ENCODE results near the gene MRPL3.
"Not testable (repeated sequence)": the region's sequence is repeated elsewhere in the genome, so short reads cannot be mapped to it uniquely, and the experiment has no call there.

Gene MRPL3

GRCh38 chr3:131491775-131492174 lies 11.0 kb downstream of the MRPL3 start:
- no peak for DNase-seq

- no peak for DNase-seq
Measured at GRCh38 chr3:131491084-131491483, 11.7 kb downstream of the MRPL3 start.

- DNase-seq = not testable (repeated sequence)
Measured at GRCh38 chr3:131486545-131486944, 16.2 kb downstream of the MRPL3 start.

DNA sequence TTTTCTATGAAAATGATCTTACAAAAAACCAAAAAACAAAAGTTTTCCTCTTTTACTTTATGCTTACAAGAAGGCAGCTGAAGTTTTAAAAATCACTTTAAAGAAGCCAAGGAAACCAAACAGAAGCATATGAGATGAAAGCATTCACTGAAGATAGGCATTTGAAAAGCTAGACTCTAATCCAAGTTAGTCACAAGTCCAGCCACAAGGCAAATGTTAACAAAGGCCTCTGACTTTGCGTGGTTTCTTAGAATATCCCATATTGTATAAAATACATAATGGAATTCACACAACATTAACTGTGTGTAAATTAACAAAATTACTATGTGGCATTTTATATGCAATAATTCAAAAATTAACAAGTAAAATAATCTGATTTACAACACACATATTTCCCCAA lies 17.7 kb downstream of the MRPL3 start:
- no peak for DNase-seq

DNA sequence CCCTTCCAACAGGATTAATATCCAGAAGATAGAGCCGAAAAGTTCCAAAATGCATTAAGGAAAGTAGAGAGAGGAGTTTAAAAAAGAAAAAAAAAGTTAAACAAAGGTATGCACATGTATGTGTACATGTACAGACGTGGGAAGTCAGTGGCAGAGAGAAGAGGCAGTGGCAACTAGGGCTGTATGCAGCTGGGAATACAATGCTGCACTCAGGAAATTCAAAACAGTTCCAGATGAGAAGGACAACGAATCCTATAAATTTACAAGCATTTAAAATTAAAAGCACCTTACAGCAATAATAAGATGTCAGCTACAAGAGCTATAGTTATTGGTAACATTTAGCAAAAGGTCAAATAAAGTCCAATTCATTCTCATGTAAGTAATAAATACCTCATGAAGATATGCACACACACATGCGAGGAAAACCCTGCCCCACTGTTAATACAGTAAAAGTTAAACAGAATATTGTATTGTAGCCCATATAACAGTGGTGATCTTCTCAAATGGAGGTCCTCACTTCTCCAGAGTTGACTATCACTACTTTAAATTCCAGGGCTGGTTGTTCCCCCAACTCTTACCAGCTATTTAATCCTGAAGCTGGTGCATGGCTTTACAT lies 18.2 kb downstream of the MRPL3 start:
- no peak for DNase-seq

DNA sequence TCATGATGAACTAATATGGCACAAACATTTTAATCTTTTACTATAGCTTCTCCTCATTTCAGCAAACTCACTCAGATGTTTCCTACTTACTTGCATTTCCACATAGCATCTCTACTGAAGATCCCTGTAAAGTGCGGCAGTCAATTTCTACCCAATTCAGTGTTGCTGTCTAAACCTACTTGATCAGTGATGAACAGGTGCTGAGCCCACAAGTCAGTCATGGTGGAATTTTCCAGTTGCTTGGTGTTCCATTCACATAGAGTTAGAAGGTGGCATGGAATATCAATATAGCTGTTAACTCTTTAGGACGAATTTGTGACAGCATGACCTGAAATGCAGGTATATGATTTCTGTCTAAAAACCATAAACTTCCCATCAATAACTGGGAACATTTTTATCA lies 22.7 kb downstream of the MRPL3 start:
- DNase-seq = no peak

DNA sequence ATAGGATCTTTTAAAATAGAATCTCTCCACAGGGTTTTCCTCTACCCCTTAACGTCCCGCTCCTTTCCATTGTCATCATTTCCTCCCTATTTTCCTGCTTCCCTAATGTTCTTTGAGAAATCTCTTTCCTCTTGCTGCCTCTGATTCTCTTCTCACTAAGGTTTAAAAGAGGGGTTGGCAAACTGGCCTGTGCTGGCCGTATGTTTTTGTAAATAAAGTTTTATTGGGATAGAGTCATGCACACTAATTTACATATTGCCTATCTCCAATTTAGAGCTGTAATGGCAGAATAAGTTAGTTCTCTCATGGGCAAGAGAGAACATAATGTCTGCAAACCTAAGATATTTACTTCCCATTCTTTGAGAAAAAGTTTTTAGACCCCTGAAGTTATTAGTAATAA lies 25.0 kb downstream of the MRPL3 start:
- DNase-seq = no peak

DNA sequence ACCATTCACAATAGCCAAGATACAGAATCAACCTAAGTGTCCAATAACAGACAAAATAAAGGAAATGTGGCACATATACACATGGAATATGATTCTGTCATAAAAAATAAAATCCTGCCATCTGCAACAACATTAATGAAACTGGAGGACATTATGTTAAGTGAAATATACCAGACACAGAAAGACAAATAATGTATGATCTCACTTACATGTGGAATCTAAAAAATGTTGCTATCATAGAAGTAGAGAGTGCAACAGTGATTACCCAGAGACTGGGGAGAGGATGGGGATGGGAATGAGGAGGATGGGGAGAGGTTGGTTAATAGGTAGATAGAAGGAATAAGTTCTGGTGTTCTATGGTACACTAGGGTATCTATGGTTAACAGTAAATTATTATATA lies 28.7 kb downstream of the MRPL3 start:
- DNase-seq = no peak

GRCh38 chr3:131470377-131470776 lies 32.4 kb downstream of the MRPL3 start:
- no peak for DNase-seq

GRCh38 chr3:131458653-131459052 lies 44.1 kb downstream of the MRPL3 start:
- DNase-seq = no peak

DNA sequence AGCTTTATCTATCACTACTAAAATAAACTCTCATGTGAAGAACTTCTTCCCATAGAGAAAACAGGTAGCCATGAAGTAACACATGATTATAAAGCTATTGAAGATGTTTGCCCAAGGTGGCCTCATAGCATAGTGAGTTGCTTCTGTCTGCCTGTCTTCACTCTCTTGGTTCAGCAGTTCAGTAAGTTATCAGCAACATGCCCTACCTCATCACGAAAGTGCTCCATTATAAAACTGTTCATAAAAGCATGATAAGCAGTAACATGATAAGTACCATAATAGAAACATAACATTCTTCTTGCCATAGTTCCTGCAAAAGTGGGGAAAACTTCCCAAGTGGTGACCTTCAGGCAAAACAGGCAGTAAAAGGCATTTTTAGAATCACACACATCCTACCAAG lies 45.6 kb downstream of the MRPL3 start:
- DNase-seq = no peak

- DNase-seq = no peak
Measured at GRCh38 chr3:131454501-131454900, 48.3 kb downstream of the MRPL3 start.

DNA sequence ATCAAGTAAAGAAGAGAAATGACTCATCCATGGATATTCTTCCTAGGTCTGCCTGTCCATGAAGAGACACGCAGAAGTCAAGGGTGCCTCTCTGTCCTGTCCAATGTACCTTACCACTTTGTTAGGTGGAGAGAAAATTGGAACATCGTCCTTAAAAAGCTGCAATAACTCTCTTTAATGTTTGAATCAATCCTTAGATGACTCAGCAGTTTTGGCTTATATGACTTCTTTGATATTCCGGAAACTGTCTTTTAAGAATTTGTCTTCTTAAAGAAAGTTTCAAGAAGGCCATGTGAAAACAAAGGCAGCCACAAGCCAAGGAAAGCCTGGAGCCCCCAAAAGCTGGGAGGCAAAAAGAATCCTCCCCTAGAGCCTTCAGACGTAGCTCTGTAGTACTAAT lies 49.2 kb downstream of the MRPL3 start:
- no peak for DNase-seq

DNA sequence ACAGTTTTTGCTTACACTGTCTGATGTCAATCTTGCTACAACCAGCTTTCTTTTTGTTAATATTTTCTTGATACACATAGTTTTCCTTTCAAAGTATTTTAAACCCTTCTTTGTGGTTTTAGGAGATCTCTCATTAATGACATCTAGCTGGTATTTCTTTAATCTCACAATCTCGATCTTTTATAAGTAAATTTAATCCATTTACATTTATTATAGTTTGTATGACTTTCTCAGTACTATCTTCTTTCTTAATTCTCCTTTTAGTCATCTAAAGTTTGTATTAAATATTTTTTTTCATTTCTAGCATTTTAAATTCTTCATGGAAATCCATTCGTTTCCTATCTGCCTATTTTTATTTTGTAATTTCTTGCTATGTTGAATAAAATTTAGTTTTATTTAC lies 55.4 kb downstream of the MRPL3 start:
- DNase-seq = no peak

DNA sequence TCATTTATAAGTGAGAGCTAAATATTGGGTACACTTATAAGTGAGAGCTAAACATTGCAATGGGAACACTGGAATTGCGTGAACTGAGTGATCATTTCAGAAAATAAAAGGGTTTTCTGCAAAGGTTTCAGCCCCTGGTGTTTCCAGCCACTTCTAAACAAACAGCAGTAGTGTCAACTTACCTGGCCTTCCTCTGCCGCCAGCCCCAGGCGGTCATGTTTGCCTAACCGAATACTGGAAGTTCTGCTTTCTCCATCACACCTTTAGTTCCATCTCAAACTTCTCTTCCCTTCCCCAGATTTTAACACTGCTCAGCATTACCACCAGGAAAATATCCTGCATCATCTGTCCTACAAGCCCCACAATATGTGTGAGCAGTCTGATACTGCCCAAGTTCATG lies 58.6 kb downstream of the MRPL3 start:
- no peak for DNase-seq

DNA sequence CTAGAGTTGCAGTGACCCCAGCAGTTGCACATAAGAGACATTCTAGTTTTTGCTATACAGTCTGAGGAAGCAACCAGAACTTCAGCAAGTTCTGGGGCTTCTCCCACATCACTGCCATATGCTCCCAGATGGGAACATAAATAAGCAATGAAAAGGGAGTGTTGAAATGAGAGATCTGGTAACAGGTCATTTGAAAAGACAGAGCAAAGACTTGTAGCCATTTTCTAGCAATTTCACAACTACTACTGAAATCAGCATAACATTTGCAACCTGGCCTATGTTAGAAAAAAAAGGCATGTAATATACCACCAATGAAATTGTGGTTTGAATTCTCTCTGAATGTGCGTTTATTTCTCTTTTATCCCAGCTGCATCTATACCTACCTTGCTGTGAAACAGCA lies 63.7 kb downstream of the MRPL3 start:
- no peak for DNase-seq

DNA sequence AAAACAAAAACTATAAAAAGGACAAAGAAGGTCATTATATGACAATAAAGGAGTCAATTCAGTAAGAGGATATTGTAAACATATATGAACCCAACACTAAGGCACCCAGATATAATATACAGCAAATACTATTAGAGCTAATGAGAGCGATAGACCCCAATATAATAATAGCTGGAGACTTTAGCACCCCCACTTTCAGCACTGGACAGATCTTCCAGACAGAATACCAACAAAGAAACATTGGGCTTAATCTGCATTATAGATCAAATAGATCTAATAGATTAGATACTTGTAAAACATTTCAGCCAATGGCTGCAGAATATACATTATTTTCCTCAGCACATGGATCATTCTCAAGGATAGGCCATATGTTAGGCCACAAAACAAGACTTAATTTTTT lies 67.8 kb downstream of the MRPL3 start:
- DNase-seq = no peak

GRCh38 chr3:131432441-131432840 lies 70.3 kb downstream of the MRPL3 start:
- no peak for DNase-seq

DNA sequence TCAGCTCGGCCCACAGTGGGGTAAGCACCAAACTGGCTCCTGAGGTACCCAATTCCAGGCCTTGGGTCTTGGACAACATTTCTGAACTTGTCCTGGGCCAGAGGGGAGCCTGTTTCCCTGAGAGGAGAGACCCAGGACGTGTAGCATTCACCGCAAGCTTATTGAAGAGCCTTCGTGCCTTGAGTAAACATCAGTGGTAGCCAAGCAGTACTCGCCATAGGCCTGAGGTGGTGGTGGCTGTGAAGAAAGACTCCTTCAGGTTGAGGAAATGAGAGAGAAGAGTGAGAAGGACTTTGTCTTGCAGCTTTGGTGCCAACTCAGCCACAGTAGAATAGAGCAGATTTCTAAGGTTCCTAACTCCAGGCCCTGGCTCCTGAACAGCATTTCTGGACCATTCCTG lies 71.0 kb downstream of the MRPL3 start:
- no peak for DNase-seq

DNA sequence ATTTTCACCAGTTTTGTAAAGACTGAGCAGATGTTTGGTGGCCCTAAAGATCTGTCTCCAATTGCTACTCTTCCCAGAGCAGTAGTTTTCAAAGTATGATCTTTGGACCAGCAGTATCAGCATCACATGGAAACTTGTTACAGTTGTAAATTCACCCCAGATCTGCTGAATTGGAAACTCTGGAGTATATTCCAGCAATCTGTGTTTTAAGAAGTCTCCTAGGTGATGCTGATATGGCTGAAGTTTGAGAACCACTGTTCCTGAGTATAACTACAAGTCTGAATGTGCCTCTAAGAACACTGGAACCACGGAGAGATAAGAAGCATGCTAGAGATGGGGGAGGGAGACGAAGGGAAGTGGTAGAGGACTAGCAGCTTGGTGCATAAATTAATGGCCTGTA lies 75.5 kb downstream of the MRPL3 start:
- DNase-seq = no peak

DNA sequence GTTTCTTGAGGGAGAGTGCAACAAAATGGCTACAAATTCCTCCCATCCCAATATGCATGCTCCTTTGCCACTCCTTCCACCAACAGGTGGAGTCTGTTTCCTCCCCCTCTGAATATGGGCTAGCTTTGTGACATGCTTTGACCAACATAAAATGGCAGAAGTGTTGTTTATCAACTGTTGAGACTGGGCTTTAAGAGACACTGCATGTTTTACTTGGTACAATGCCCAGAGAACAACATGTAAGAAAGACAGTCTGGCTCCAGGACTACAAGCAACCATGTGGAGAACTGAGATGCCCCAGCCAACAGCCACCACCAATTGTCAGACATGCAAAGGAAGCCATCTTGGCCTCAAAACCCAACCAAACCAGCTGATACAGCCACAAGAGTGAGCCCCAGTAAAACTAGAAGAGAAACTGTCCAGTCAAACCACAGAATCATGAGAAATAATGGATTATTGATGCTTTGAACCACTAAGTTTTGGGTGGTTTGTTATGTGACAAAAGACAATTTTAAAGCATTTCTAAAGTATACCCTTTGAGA lies 80.7 kb downstream of the MRPL3 start:
- DNase-seq = no peak

- DNase-seq = no peak
Measured at GRCh38 chr3:131421301-131421700, 81.5 kb downstream of the MRPL3 start.

DNA sequence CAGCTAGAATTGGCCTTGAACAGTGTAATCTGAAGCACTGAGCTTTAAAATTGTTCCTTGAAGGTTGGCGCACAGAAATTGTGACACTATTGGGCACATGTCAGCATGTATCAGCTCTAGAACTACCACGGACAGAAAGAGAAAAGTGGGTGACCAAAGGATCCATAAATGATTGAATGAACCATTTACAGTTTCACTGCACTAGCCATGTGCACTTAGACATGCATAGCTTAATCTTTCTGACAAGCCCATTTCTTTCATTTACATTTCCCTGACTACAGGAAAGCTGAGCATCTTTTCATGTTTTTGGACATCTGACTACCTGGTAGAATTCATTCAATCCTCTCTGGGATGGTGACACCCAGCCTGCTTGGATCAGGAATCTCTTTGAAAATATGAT lies 85.0 kb downstream of the MRPL3 start:
- DNase-seq = no peak

All from Kasumi-1 (cell line).